HG03432 (cell line): ENCODE measurements around the gene CCND3.

Experiments
- ATAC-seq: cut with Tn5 transposase; IDR thresholded peaks from one replicate; pipeline ENCODE4 v1.9.1; 2021; ENCODE audit warnings: mild to moderate bottlenecking, moderate library complexity; ENCODE audit not compliant: unreplicated experiment

Gene CCND3

GRCh38 chr6:41941280-41942066, at the start of gene CCND3:
CCND3 (minus strand) TSS chr6:41941808; CDS start chr6:41941649, 159 bp downstream.
- ATAC-seq = peak; percentile 90

DNA sequence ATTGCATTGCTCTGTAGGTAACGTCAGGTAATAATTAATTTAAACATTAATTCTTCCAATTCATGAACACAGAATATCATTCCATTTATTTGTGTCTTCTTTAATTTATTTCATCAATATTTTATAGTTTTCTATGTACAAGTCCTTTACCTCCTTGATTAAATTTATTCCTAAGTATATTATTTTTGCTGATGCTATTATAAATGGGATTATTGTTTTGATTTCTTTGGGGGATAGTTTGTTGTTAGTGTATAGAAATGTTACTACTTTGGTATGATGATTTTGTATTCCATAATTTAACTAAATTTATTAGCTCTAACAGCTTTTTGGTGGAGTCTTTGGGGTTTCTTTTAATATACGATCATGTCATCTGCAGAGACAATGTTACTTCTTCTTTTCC, 44.7 kb upstream of the CCND3 start:
- ATAC-seq = no peak

DNA sequence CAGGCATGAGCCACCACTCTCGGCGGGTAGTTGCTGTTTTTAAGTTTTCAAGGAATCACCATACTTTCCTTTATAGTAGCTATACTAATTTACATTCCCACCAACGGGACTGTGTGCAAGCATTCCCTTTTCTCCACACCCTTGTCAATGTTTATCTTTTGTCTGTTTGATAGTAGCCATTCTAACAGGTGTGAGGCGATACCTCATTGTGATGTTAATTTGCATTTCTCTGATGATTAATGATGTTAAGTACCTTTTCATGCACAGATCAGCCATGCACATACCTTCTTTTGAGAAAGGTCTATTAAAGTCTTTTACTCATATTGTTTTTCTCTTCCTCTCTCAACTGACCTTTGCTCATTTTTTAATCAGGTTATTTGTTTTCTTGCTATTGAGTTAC, 43.0 kb upstream of the CCND3 start:
- no peak for ATAC-seq

DNA sequence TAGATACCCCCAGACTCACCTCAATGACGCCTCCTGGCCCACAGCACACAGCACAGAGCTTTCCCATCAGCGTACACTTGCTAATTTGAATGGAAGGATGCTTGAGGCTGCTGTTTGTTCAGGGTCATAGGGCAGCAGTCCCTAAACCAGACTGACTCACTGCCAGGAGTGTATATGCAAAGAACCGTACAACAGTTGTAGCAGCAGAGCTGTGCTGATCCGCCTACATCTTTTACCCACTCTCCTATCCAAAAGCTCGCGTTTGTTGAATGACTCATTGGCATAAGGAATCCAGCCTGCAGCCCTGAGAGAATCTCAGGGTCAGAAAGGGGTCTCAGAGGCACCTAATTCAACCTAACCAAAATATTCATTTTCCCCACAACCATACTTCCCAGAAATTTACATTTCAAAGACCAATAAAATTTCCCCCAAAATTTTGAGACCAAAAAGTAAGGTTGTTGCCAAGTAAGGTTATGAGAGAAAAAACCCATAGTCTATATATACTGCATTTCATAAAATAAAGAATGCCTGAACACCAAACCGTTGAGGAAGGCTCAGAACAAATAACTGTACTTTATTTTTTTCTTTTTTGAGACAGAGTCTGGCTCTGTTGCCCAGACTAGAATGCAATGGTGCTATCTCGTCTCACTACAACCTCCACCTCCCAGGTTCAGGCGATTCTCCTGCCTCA, 35.3 kb upstream of the CCND3 start:
- ATAC-seq = no peak

GRCh38 chr6:41975276-41975675, 33.7 kb upstream of the CCND3 start:
- ATAC-seq = no peak

GRCh38 chr6:41974281-41974825, 32.7 kb upstream of the CCND3 start:
- no peak for ATAC-seq

- ATAC-seq = no peak
Measured at GRCh38 chr6:41972826-41973225, 31.2 kb upstream of the CCND3 start.

DNA sequence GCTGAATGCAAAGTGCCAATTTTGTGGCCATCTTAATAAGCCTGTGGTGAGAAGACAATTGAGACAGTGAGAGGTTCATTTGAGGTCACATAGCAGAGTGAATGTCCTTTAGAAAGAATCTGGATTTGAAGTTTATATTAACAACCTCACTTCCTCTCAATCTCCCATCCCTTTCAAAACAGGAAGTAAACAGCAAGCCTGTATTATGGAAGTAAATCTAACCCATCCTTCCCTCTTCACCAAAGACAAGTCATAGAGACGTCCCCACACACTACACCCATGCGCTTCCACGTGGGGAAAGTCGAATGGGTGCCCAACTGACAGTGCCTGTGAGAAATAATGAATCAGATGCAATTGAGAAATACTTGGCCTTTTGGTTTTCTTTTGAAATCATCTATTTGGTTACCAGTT, 28.8 kb upstream of the CCND3 start:
- no peak for ATAC-seq

GRCh38 chr6:41967312-41968287, 26.0 kb upstream of the CCND3 start:
- no peak for ATAC-seq

- ATAC-seq = no peak
Measured at GRCh38 chr6:41966961-41967311, 25.3 kb upstream of the CCND3 start.

- ATAC-seq = no peak
Measured at GRCh38 chr6:41966214-41966920, 24.8 kb upstream of the CCND3 start.

GRCh38 chr6:41965429-41966213, 24.0 kb upstream of the CCND3 start:
- ATAC-seq = no peak

DNA sequence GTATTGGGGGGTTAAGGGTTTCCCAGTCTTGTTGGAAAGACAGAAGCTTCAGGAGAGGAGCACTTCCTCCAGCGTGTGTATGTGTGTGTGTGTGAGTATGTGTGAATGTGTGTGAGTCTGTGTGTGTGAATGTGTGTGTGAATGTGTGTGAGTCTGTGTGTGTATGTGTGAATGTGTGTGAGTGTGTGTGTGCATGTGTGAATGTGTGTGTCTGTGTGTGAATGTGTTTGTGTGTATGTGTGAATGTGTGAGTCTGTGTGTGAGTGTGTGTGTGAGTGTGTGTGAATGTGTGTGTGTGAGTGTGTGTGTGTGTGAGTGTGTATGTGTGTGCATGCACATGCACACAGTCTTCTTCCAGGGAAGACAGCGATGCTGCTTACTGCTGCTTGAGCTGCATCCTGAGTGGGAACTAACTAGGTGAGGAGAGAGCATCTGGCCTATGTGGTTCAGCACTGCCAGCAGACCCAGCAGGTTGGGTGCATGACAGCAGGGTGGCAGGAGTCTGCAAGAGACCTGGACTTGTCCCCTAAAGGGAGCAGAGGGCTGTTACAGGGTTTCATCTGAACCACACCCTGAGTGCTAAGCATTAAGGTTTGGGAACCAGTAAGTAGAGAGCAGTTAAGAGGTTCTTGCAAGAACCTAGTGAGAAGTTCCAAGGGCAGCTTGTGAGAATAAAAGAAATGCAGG, 22.7 kb upstream of the CCND3 start:
- ATAC-seq = no peak

GRCh38 chr6:41963371-41963770, 21.8 kb upstream of the CCND3 start:
- ATAC-seq = no peak

DNA sequence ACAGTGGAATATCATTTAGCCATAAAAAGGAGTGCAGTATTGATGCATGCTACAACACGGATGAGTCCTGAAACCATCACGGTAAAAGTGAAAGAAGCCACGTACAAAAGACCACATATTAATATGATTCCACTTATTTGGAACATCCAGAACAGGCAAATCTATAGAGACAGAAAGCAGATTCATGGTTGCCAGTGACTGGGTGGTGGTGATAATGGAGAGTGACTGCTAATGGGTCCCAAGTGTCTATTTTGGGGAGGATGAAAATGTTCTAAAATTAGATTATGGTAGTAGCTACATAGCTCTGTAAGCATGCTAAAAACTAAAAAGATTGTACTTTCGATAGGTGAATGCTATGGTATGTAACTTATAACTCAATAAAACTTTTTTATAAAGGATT, 18.4 kb upstream of the CCND3 start:
- ATAC-seq = no peak

- no peak for ATAC-seq
Measured at GRCh38 chr6:41958022-41958856, 16.6 kb upstream of the CCND3 start.

- no peak for ATAC-seq
Measured at GRCh38 chr6:41957117-41957516, 15.5 kb upstream of the CCND3 start.

DNA sequence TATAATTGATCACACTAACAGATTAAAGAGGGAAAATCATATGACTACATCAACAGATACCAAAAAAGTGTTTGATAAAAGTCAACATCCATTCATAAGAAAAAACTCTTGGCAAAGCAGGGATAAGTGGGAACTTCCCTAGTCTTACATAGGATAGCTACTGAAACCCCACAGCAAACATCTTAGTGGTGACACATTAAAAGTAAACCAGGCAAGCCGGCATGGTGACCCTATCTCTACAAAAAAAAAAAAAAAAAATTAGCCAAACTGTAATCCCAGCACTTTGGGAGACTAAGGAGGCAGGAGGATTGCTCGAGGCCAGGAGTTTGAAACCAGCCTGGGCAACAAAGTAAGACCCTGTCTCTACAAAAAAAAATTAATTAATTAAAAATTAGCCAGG, 13.8 kb upstream of the CCND3 start:
- no peak for ATAC-seq
